HepG2 (cell line): ENCODE measurements around the gene ZNF451. TPM values are rescaled to one million over a fixed set of nuclear protein-coding genes. Genes with fewer than 3 reads are reported as not detected.

ENCODE experiments used
- CBX5 ChIP-seq: sonication (generic); formaldehyde crosslinking; IDR thresholded peaks from 2 replicates; pipeline ENCODE4 v1.4.0; 2020; ENCODE audit warnings: missing genetic modification reagents, borderline replicate concordance
- CSRNP1 ChIP-seq: sonication (generic); formaldehyde crosslinking; IDR thresholded peaks from 2 replicates; pipeline ENCODE4 v1.8.1; 2023; ENCODE audit warnings: mild to moderate bottlenecking, missing genetic modification reagents
- EP300 ChIP-seq, 3 experiments: sonication (generic) in 1 of 3; formaldehyde crosslinking in 1 of 3; IDR thresholded peaks; 2 replicates each; pipeline versions ENCODE4 v1.5.1 to v1.6.1; 2011 to 2020; ENCODE audit warnings: low read depth in 2 of 3, low read length in 2 of 3, borderline replicate concordance in 1 of 3, improper control_type of control experiment in 1 of 3, mild to moderate bottlenecking in 1 of 3, missing genetic modification reagents in 1 of 3, moderate library complexity in 1 of 3
- FOXP1 ChIP-seq, 2 experiments: fragments of 450-650 bp in 1 of 2; IDR thresholded peaks; 2 replicates each; pipeline ENCODE4 v1.6.1; 2017 to 2018; ENCODE audit warnings: antibody characterized with exemption in 1 of 2
- HMG20B ChIP-seq: conservative IDR thresholded peaks from 2 replicates; pipeline ENCODE4 v1.6.1; 2016; ENCODE audit warnings: missing genetic modification reagents, missing compliant biosample characterization
- IRF2 ChIP-seq: IDR thresholded peaks from 2 replicates; pipeline ENCODE4 v1.6.1; 2018; ENCODE audit warnings: missing genetic modification reagents, missing compliant biosample characterization
- KAT2B ChIP-seq: fragments of 150-350 bp; IDR thresholded peaks from 2 replicates; pipeline ENCODE4 v1.6.1; 2014; ENCODE audit warnings: low read depth, low read length, borderline replicate concordance
- MBD4 ChIP-seq: IDR thresholded peaks from 2 replicates; pipeline ENCODE4 v1.6.1; 2012; ENCODE audit warnings: low read length, inconsistent platforms, borderline replicate concordance
- NFE2L2 ChIP-seq: fragments of 150-350 bp; IDR thresholded peaks from 2 replicates; pipeline ENCODE4 v1.6.1; 2014; ENCODE audit warnings: low read length
- ONECUT2 ChIP-seq: sonication (generic); formaldehyde crosslinking; IDR thresholded peaks from 2 replicates; pipeline ENCODE4 v1.4.0; 2020; ENCODE audit warnings: missing genetic modification reagents
- POGZ ChIP-seq: sonication (generic); formaldehyde crosslinking; IDR thresholded peaks from 2 replicates; pipeline ENCODE4 v1.4.0; 2020; ENCODE audit warnings: mild to moderate bottlenecking, missing genetic modification reagents
- SMC3 ChIP-seq: IDR thresholded peaks from 2 replicates; pipeline ENCODE4 v1.6.1; 2011; ENCODE audit warnings: low read length, improper control_type of control experiment
- SP5 ChIP-seq: IDR thresholded peaks from 2 replicates; pipeline ENCODE4 v1.6.1; 2016; ENCODE audit warnings: low read depth, borderline replicate concordance
- TCF7 ChIP-seq: sonication (generic); IDR thresholded peaks from 2 replicates; pipeline ENCODE4 v1.6.1; 2016; ENCODE audit warnings: antibody characterized with exemption, low read depth
- TCF7L2 ChIP-seq: IDR thresholded peaks from 2 replicates; pipeline ENCODE4 v1.6.1; 2011; ENCODE audit warnings: mild to moderate bottlenecking, low read depth, low read length, moderate library complexity
- TEAD3 ChIP-seq: optimal IDR thresholded peaks from 2 replicates; pipeline ENCODE3; 2016; ENCODE audit warnings: borderline replicate concordance
- THRA ChIP-seq: sonication (generic); formaldehyde crosslinking; IDR thresholded peaks from 2 replicates; pipeline ENCODE4 v1.4.0; 2020; ENCODE audit warnings: missing genetic modification reagents, borderline replicate concordance
- ZBTB14 ChIP-seq: sonication (generic); formaldehyde crosslinking; IDR thresholded peaks from 2 replicates; pipeline ENCODE4 v1.4.0; 2020; ENCODE audit warnings: missing genetic modification reagents
- ZFP1 ChIP-seq: IDR thresholded peaks from 2 replicates; pipeline ENCODE4 v1.6.1; 2016
- ZNF24 ChIP-seq: fragments of 450-650 bp; IDR thresholded peaks from 2 replicates; pipeline ENCODE4 v1.6.1; 2017; ENCODE audit warnings: antibody characterized with exemption, mild to moderate bottlenecking
- ZNF329 ChIP-seq: sonication (generic); formaldehyde crosslinking; IDR thresholded peaks from 2 replicates; pipeline ENCODE4 v1.9.0; 2021; ENCODE audit warnings: low read depth, mild to moderate bottlenecking, missing genetic modification reagents
- ZNF766 ChIP-seq: sonication (generic); formaldehyde crosslinking; IDR thresholded peaks from 2 replicates; pipeline ENCODE4 v1.5.0; 2020; ENCODE audit warnings: missing genetic modification reagents, borderline replicate concordance
- ZNF776 ChIP-seq: sonication (generic); formaldehyde crosslinking; IDR thresholded peaks from 2 replicates; pipeline ENCODE4 v1.4.0; 2020; ENCODE audit warnings: mild to moderate bottlenecking, missing genetic modification reagents
- ZSCAN25 ChIP-seq: sonication (generic); formaldehyde crosslinking; IDR thresholded peaks from 2 replicates; pipeline ENCODE4 v1.8.0; 2022; ENCODE audit warnings: mild to moderate bottlenecking, missing genetic modification reagents
- polyA plus RNA-seq, 8 experiments: library from polyadenylated mRNA; depleted of rRNA in 3 of 8; stranded (reverse) in 7 of 8; unstranded in 1 of 8; fragments of >200 nt; fragmentation: Illumina TruSeq in 4 of 8; extraction: Trizol in 4 of 8; gene quantifications; 2 replicates each; pipeline versions ENCODE4 v1.2.1 to v1.2.3, GENCODE V29; 2011 to 2016; ENCODE audit warnings: low read depth in 4 of 8, missing spikeins in 1 of 8, mixed read lengths in 1 of 8; ENCODE audit not compliant: insufficient read depth in 1 of 8
- total RNA-seq, 5 experiments: library from RNA; depleted of rRNA; stranded (reverse); fragments of >200 nt; fragmentation: Illumina TruSeq; extraction: Trizol; gene quantifications; 2 replicates each; pipeline ENCODE4 v1.2.3, GENCODE V29; 2016; ENCODE audit warnings: low read depth in 1 of 5
- TF ChIP-seq, protein P1 (sequence below): sonication (generic); formaldehyde crosslinking; IDR thresholded peaks from 2 replicates; pipeline ENCODE4 v1.9.0; 2022; ENCODE audit warnings: missing genetic modification reagents, mild to moderate bottlenecking, borderline replicate concordance
- TF ChIP-seq, protein P2 (sequence below): sonication (generic); formaldehyde crosslinking; IDR thresholded peaks from 2 replicates; pipeline ENCODE4 v1.9.0; 2021; ENCODE audit warnings: missing genetic modification reagents, borderline replicate concordance

ZNF451 gene
- total and polyA plus RNA-seq, 2 of the 13 experiments (the other 11 are each of a cell fraction or from before 2014, with no cell fraction given) = 32.1 to 65.7 TPM

DNA sequence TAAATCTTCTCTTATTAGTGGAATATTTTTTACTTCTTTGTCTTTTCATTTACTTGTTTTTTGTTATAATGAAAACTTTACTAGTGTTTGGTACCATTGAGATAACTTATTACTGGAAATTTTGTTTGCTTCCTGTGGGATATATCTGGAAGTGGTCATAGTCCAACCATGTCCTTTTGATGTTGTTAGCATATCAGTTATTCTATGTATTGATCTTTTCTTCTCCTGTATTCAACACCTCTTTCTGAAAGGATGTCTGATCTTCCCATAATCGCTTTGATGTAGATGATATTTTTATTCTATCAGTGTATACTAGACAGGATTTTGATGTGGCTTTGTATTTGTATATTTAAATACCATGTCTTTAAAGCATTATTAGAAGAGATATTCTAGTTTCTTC lies 17.0 kb downstream of the ZNF451 start (continued):
- TF ChIP-seq TCF7 (peak; percentile 90), THRA (CRISPR knock-in tag) (no peak), ZSCAN25 (CRISPR knock-in tag) (no peak), KAT2B (peak; percentile 63), MBD4 (no peak), ZNF329 (CRISPR knock-in tag) (no peak), TEAD3 (CRISPR knock-in tag) (no peak), CBX5 (CRISPR knock-in tag) (no peak), CSRNP1 (no peak), ZFP1 (no peak), ZNF776 (CRISPR knock-in tag) (no peak), ZBTB14 (no peak), HMG20B (CRISPR knock-in tag) (no peak), NFE2L2 (no peak), IRF2 (CRISPR knock-in tag) (peak; percentile 66; the same call in 1 of the 2 replicates), ZNF24 (peak; percentile 86), ONECUT2 (CRISPR knock-in tag) (peak; percentile 92), TCF7L2 (peak; percentile 55), POGZ (CRISPR knock-in tag) (peak; percentile 58; the same call in 1 of the 2 replicates), SMC3 (no peak), EP300 (IDR thresholded peaks at IDR 0.05; ENCODE audit: low read depth in 2 of 2, low read length in 2 of 2) (peak in 1 of 2 experiments; percentile 73; a peak in 2 of 4 replicates), EP300 (CRISPR knock-in tag; IDR thresholded peaks at IDR 0.05; ENCODE audit: borderline replicate concordance) (no peak), FOXP1 (IDR thresholded peaks at IDR 0.05) (no peak), FOXP1 (CRISPR knock-in tag; IDR thresholded peaks at IDR 0.05) (peak; percentile 44; the same call in 1 of the 2 replicates), SP5 (CRISPR knock-in tag) (no peak), ZNF766 (CRISPR knock-in tag) (no peak)
- TF ChIP-seq, protein P1, sequence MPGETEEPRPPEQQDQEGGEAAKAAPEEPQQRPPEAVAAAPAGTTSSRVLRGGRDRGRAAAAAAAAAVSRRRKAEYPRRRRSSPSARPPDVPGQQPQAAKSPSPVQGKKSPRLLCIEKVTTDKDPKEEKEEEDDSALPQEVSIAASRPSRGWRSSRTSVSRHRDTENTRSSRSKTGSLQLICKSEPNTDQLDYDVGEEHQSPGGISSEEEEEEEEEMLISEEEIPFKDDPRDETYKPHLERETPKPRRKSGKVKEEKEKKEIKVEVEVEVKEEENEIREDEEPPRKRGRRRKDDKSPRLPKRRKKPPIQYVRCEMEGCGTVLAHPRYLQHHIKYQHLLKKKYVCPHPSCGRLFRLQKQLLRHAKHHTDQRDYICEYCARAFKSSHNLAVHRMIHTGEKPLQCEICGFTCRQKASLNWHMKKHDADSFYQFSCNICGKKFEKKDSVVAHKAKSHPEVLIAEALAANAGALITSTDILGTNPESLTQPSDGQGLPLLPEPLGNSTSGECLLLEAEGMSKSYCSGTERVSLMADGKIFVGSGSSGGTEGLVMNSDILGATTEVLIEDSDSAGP (CRISPR knock-in tag) = no peak
- TF ChIP-seq, protein P2, sequence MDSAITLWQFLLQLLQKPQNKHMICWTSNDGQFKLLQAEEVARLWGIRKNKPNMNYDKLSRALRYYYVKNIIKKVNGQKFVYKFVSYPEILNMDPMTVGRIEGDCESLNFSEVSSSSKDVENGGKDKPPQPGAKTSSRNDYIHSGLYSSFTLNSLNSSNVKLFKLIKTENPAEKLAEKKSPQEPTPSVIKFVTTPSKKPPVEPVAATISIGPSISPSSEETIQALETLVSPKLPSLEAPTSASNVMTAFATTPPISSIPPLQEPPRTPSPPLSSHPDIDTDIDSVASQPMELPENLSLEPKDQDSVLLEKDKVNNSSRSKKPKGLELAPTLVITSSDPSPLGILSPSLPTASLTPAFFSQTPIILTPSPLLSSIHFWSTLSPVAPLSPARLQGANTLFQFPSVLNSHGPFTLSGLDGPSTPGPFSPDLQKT (CRISPR knock-in tag) = no peak
